Fibroblast of lung (primary cell): ENCODE measurements around the gene GAK.

Experiments used
- EZH2 ChIP-seq: IDR thresholded peaks from 2 replicates; pipeline ENCODE4 v1.5.1; 2012; ENCODE audit warnings: low read length, control low read depth, mild to moderate bottlenecking; ENCODE audit errors: missing control alignments
- TF ChIP-seq, protein P1 (sequence below), 2 donors: IDR thresholded peaks in 1 of 2; conservative IDR thresholded peaks in 1 of 2; 1 replicate in 1 of 2; 2 replicates in 1 of 2; pipeline ENCODE4 v1.5.1; 2011 to 2012; ENCODE audit warnings: low read length in 2 of 2, control low read depth in 1 of 2, inconsistent platforms in 1 of 2, low read depth in 1 of 2, mild to moderate bottlenecking in 1 of 2

DNA sequence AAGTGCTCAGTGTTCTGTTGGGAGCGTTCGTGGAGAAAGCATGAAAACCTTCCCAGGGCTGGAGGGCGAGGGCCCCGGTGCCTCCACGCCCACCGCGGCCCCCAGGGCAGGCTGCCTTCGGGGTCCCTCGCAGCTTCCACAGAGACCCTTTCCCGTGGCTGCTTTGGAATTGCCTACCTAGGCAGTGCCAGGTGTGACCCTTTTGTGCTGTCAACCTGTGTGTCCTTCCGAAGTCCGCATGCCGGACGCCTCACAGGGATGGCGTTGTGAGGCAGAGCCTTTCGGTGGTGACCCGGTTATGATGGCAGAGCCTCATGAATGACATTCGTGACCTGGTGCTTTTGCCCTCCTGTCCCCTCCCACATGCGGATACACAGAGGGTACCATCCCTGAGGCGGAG lies 17.5 kb upstream of the GAK start:
- TF ChIP-seq, protein P1, sequence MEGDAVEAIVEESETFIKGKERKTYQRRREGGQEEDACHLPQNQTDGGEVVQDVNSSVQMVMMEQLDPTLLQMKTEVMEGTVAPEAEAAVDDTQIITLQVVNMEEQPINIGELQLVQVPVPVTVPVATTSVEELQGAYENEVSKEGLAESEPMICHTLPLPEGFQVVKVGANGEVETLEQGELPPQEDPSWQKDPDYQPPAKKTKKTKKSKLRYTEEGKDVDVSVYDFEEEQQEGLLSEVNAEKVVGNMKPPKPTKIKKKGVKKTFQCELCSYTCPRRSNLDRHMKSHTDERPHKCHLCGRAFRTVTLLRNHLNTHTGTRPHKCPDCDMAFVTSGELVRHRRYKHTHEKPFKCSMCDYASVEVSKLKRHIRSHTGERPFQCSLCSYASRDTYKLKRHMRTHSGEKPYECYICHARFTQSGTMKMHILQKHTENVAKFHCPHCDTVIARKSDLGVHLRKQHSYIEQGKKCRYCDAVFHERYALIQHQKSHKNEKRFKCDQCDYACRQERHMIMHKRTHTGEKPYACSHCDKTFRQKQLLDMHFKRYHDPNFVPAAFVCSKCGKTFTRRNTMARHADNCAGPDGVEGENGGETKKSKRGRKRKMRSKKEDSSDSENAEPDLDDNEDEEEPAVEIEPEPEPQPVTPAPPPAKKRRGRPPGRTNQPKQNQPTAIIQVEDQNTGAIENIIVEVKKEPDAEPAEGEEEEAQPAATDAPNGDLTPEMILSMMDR (conservative IDR thresholded peaks at IDR 0.05 in 1 of 2, IDR thresholded peaks at IDR 0.05 in 1 of 2; ENCODE audit: low read depth in 1 of 2, low read length in 2 of 2) = no peak
- TF ChIP-seq EZH2 = no peak
